ENCODE results near the gene REPIN1.

Gene REPIN1

GRCh38 chr7:150407588-150408392, 39.2 kb downstream of the REPIN1 start:
- no peak for DNase-seq (ENCODE audit: low spot score)

GRCh38 chr7:150408393-150409299, 40.0 kb downstream of the REPIN1 start:
- no peak for DNase-seq (ENCODE audit: low spot score)

GRCh38 chr7:150409300-150410030, 40.8 kb downstream of the REPIN1 start:
- DNase-seq (ENCODE audit: low spot score) = no peak

- no peak for DNase-seq (ENCODE audit: low spot score)
Measured at GRCh38 chr7:150410131-150410530, 41.5 kb downstream of the REPIN1 start.

- DNase-seq (ENCODE audit: low spot score) = no peak
Measured at GRCh38 chr7:150410680-150411346, 42.2 kb downstream of the REPIN1 start.

GRCh38 chr7:150411606-150412005, 43.0 kb downstream of the REPIN1 start:
- DNase-seq (ENCODE audit: low spot score) = no peak

GRCh38 chr7:150412016-150412415, 43.4 kb downstream of the REPIN1 start:
- DNase-seq (ENCODE audit: low spot score) = no peak

GRCh38 chr7:150412518-150413488, 44.2 kb downstream of the REPIN1 start:
- DNase-seq (ENCODE audit: low spot score) = no peak

- no peak for DNase-seq (ENCODE audit: low spot score)
Measured at GRCh38 chr7:150413640-150414081, 45.0 kb downstream of the REPIN1 start.

- no peak for DNase-seq (ENCODE audit: low spot score)
Measured at GRCh38 chr7:150415161-150416153, 46.8 kb downstream of the REPIN1 start.

- DNase-seq (ENCODE audit: low spot score) = no peak
Measured at GRCh38 chr7:150417239-150417638, 48.6 kb downstream of the REPIN1 start.

- DNase-seq (ENCODE audit: low spot score) = no peak
Measured at GRCh38 chr7:150417863-150418262, 49.2 kb downstream of the REPIN1 start.

- DNase-seq (ENCODE audit: low spot score) = no peak
Measured at GRCh38 chr7:150420242-150420641, 51.6 kb downstream of the REPIN1 start.

- peak; percentile 74 for DNase-seq (ENCODE audit: low spot score)
Measured at GRCh38 chr7:150420987-150421674, 52.5 kb downstream of the REPIN1 start.

- DNase-seq (ENCODE audit: low spot score) = no peak
Measured at GRCh38 chr7:150421831-150422230, 53.2 kb downstream of the REPIN1 start.
